Stimulated activated naive B cell treated with anti-CD40 and anti-IgM and Interleukin-4, amounts not matched to agents 10 μg/mL and 1 μg/mL and 100 μg/mL, for 72 hours (primary cell): ENCODE measurements around the gene ZNF823.
A peak's percentile ranks its signal among the peaks of the same experiment; 100 is the strongest.
"Not testable (repeated sequence)": the region's sequence is repeated elsewhere in the genome, so short reads cannot be mapped to it uniquely, and the experiment has no call there.

ENCODE experiments used
- ATAC-seq, 2 donors: fragments of 150-1000 bp; cut with Tn5 transposase; replicated peaks; 2 replicates each; pipeline ENCODE4 v1.10.0; 2021; ENCODE audit warnings: moderate library complexity in 1 of 2
- DNase-seq: peaks from one replicate; pipeline ENCODE4 v3.0.0; 2021
- H3K27ac Mint-ChIP-seq: one replicate; pipeline ENCODE4 v1.8.0; 2022; ENCODE audit warnings: mild to moderate bottlenecking, mixed read lengths
- H3K27me3 Mint-ChIP-seq, 2 donors: one replicate each; pipeline ENCODE4 v1.8.0; 2022; ENCODE audit warnings: mixed read lengths in 2 of 2
- H3K36me3 Mint-ChIP-seq, 2 donors: one replicate each; pipeline ENCODE4 v1.8.0; 2022; ENCODE audit warnings: mixed read lengths in 2 of 2, mild to moderate bottlenecking in 1 of 2
- H3K4me1 Mint-ChIP-seq, 2 donors: one replicate each; pipeline ENCODE4 v1.8.0; 2022; ENCODE audit warnings: mixed read lengths in 2 of 2, mild to moderate bottlenecking in 1 of 2
- H3K4me3 Mint-ChIP-seq, 2 donors: one replicate each; pipeline ENCODE4 v1.8.0; 2022; ENCODE audit warnings: mild to moderate bottlenecking in 2 of 2, mixed read lengths in 2 of 2, moderate library complexity in 1 of 2
- H3K9me3 Mint-ChIP-seq, 2 donors: one replicate each; pipeline ENCODE4 v1.8.0; 2022; ENCODE audit warnings: mixed read lengths in 2 of 2, mild to moderate bottlenecking in 1 of 2

The ZNF823 gene

GRCh38 chr19:11678504-11678903 is 60.2 kb downstream of the ZNF823 start:
- H3K36me3 Mint-ChIP-seq, result peaks cover 9 to 15% of the 10 kb centered on the region in 2 donors
- no peak for DNase-seq
- H3K27me3 Mint-ChIP-seq, result peaks cover 20 to 26% of the 10 kb centered on the region in 2 donors
- H3K27ac Mint-ChIP-seq, result no peak overlapping the region
- no peak overlapping the region for H3K4me3 Mint-ChIP-seq
- H3K9me3 Mint-ChIP-seq, result peaks cover 10 to 17% of the 10 kb centered on the region in 2 donors
- ATAC-seq, result no peak
- peaks cover 5 to 11% of the 10 kb centered on the region in 2 donors for H3K4me1 Mint-ChIP-seq

GRCh38 chr19:11676661-11677600 is 61.8 kb downstream of the ZNF823 start:
- Mint-ChIP-seq H3K27me3 (peaks cover 26 to 29% of the 10 kb centered on the region in 2 donors), H3K4me1 (peaks cover 5 to 13% of the 10 kb centered on the region in 2 donors), H3K36me3 (peaks cover 9 to 11% of the 10 kb centered on the region in 2 donors), H3K27ac (peak overlapping the region; percentile 22), H3K9me3 (peaks cover 10 to 17% of the 10 kb centered on the region in 2 donors)
- H3K4me3 Mint-ChIP-seq, ATAC-seq, DNase-seq: not testable (repeated sequence)

- Mint-ChIP-seq H3K9me3 (peaks cover 8 to 16% of the 10 kb centered on the region in 2 donors), H3K4me3 (no peak overlapping the region), H3K4me1 (peaks cover 5 to 13% of the 10 kb centered on the region in 2 donors), H3K27ac (no peak overlapping the region), H3K27me3 (peaks cover 26 to 29% of the 10 kb centered on the region in 2 donors), H3K36me3 (peaks cover 9 to 11% of the 10 kb centered on the region in 2 donors)
- DNase-seq, result no peak
- ATAC-seq, result no peak
Observed at GRCh38 chr19:11675569-11675968, 63.2 kb downstream of the ZNF823 start.

GRCh38 chr19:11674067-11674492 is 64.7 kb downstream of the ZNF823 start:
- no peak for DNase-seq
- peaks cover 26 to 29% of the 10 kb centered on the region in 2 donors for H3K27me3 Mint-ChIP-seq
- H3K36me3 Mint-ChIP-seq, result peaks cover 5 to 11% of the 10 kb centered on the region in 2 donors
- peak; percentile 21 to 33 for ATAC-seq
- peaks cover 5 to 13% of the 10 kb centered on the region in 2 donors for H3K4me1 Mint-ChIP-seq
- no peak overlapping the region for H3K27ac Mint-ChIP-seq
- peak overlapping the region; percentile 73 to 76 for H3K4me3 Mint-ChIP-seq
- peaks cover 9 to 13% of the 10 kb centered on the region in 2 donors for H3K9me3 Mint-ChIP-seq

GRCh38 chr19:11673608-11674041 is 65.1 kb downstream of the ZNF823 start:
- peaks cover 26 to 29% of the 10 kb centered on the region in 2 donors for H3K27me3 Mint-ChIP-seq
- peak; percentile 79 to 90 for ATAC-seq
- peaks cover 9 to 13% of the 10 kb centered on the region in 2 donors for H3K9me3 Mint-ChIP-seq
- no peak for DNase-seq
- no peak overlapping the region for H3K27ac Mint-ChIP-seq
- H3K36me3 Mint-ChIP-seq, result peaks cover 5 to 11% of the 10 kb centered on the region in 2 donors
- H3K4me1 Mint-ChIP-seq, result peaks cover 5 to 13% of the 10 kb centered on the region in 2 donors
- peak overlapping the region; percentile 73 to 76 for H3K4me3 Mint-ChIP-seq
